HG03442 (cell line): ENCODE results near the gene CDH13.

Source experiments
- ATAC-seq: cut with Tn5 transposase; IDR thresholded peaks from one replicate; pipeline ENCODE4 v1.9.1; 2021; ENCODE audit warnings: mild to moderate bottlenecking, moderate library complexity; ENCODE audit not compliant: unreplicated experiment

The CDH13 gene

DNA sequence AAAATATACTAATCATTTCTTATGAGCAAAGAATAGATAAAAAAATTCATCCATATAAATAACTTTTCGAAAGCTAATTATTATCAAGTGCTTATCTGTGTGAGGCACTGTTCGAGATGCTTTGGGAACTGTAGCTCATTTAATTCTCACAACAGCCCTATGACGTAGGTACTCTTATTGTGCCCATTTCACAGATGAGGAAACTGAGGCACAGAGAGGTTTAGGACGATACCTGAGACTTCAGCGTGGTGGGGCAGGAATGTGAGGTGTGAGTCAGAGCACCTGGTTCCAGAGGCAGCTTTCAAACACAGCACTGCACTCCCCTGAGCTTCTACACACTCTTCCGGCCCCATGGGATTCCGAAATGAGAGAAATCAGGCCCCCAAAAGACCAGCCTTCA lies 995.2 kb downstream of the CDH13 start:
- ATAC-seq, result no peak

DNA sequence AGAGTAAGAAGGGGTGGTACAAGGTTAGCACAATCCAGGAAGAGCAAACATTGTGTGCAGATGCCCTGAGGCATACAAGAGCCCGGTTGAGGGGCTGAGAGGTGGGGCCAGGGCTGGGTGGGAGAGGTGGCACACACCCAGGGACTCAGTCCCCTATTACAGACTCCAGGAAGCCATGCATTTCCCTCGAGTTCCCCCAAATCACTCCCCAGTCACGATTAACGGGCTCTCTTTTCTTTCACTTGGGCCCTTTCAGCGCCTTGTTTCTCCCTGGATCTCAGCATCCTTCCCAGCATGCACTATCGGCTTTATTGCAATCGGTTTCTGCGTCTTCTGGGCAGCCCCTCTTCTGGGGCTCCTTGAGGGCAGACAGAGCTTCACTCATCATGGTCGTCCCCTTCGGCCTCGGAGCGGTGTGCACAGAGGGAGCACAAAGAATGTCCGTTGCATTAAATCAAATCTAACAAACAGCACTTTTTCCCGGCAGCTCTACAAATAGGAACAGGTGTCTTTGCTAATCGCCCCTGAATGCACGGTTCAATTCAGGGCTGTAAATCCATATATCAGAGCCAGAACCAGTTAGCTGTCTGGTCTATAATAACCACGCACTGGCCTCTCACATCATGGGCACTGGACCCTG lies 996.4 kb downstream of the CDH13 start:
- no peak for ATAC-seq

DNA sequence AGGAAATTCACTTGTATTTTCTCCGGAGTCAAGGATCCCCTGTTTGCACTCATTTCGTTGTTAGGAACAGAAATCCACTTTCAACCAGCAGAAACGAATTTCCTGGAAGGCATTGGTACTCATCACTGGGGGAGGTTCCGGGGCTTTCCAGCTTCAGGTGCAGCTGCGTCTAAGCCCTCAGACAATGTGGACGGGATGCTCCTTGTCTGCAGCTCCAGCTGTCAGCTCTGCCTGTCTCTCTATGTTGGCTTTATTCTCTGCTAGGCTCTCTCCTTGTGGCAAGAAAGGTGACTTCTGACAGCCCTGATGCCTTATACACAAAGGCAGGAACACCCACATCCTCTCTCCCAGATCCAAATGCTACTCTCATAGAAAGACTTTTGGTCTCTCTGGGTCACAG lies 997.1 kb downstream of the CDH13 start:
- ATAC-seq, result no peak

DNA sequence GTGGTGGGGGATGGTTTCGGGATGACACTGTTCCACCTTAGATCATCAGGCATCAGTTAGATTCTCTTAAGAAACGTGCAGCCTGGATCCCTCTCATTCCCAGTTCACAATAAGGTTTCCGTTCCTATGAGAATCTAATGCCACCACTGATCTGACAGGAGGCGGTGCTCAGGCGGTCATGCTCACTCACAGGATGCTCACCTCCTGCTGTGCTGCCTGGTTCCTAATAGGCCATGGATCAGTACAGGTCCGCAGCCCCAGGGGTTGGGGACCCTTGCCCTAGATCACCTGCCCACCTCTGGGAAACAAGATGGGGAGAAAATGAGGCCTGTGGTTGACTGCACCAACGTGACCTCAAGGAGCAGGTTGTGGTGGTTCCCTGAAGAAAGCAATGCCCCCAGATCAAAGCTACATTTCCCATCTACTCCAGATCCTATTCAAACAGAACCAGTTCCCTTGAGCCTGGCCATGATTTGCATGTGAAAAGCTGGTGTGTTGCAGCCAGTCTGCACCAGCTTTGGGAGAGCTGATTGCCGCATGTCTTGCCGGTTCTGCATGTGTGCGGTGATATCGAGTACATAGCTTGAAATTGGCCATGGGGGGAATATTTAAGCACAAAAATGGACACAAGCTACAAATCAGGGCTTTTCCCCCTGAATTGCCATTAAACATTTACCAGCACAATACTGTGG lies 997.8 kb downstream of the CDH13 start:
- ATAC-seq, result no peak

GRCh38 chr16:83626204-83626603 lies 999.4 kb downstream of the CDH13 start:
- ATAC-seq, result no peak

DNA sequence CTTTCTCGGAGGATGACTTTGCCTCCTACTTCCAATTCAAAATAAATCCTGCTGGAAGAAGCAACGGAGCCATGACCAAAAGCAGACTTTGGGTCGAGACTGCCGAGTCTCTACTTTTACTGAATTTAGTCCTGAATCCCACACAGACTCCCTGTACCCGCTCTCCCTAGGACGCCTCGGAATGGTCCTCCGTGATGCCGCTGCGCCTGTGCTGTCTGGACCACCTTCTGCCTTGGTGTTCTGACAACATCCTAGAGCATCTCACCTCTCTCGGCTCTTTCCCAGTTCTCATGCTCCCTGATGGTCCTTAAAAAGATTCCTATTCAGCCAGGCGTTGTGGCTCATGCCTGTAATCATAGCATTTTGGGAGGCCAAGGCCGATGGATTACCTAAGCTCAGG lies 999.9 kb downstream of the CDH13 start:
- no peak for ATAC-seq

DNA sequence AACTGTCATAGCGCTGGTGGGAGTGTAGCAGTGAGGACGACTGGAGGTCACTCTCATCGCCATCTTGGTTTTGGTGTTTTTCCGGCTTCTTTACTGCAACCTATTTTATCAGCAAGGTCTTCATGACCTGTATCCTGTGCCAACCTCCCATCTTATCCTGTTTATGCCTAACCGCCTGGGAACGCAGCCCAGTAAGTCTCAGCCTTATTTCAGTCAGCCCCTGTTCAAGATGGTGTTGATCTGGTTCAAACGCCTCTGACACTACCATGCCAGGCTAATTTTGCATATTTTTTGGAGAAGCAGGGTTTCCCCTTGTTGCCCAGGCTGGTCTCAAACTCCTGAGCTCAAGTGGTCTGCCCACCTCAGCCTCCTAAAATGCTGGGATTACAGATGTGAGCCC lies 1001.2 kb downstream of the CDH13 start:
- ATAC-seq, result no peak

GRCh38 chr16:83629426-83629825 lies 1002.7 kb downstream of the CDH13 start:
- ATAC-seq, result no peak

- ATAC-seq, result no peak
These were observed 1003.1 kb downstream of the CDH13 start for GRCh38 chr16:83629836-83630235.

DNA sequence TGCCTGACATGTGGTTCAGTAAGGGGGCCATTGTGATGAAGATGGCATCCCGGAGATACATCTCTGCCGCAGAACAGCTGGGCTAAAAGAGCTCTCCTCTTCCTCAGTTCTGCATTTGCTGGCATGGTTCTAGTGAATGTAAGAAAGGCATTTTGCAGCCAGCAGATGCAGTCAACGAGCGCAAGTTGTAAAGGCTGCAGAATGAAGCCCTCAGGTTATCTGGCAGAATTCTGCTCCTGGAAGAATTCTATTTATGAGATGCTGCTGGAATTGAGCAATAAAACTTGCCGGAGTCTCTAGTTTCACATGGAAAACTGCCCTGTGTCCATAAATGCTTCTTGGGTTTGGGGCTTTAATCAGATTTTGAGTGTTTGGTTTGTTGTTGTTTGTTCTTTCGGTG lies 1004.2 kb downstream of the CDH13 start:
- ATAC-seq, result no peak

- no peak for ATAC-seq
These were observed 1006.5 kb downstream of the CDH13 start for GRCh38 chr16:83633286-83633685.

- no peak for ATAC-seq
These were observed 1021.6 kb downstream of the CDH13 start for GRCh38 chr16:83648347-83648746.

- ATAC-seq, result no peak
These were observed 1025.1 kb downstream of the CDH13 start for GRCh38 chr16:83651871-83652270.

DNA sequence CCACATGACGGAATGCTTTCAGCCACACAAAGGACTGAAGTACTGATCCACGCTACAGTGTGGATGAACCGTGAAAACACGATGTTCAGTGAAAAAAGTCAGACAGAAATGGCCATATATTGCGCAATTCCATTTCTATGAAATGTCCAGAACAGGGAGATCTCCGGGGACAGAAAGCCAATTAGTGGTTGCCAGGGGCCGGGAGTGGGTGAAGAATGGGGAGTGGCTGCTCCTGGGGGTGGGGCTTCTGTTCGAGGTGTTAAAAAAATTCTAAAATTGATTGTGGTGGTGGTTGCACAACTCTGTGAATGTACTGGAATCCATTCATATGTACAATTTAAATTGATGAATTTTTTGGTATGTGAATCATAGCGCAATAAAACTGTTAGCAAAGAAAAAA lies 1026.2 kb downstream of the CDH13 start:
- no peak for ATAC-seq

- ATAC-seq, result no peak
These were observed 1027.0 kb downstream of the CDH13 start for GRCh38 chr16:83653785-83654184.

- no peak for ATAC-seq
These were observed 1033.5 kb downstream of the CDH13 start for GRCh38 chr16:83660282-83660681.

- ATAC-seq, result no peak
These were observed 1034.9 kb downstream of the CDH13 start for GRCh38 chr16:83661656-83662055.

DNA sequence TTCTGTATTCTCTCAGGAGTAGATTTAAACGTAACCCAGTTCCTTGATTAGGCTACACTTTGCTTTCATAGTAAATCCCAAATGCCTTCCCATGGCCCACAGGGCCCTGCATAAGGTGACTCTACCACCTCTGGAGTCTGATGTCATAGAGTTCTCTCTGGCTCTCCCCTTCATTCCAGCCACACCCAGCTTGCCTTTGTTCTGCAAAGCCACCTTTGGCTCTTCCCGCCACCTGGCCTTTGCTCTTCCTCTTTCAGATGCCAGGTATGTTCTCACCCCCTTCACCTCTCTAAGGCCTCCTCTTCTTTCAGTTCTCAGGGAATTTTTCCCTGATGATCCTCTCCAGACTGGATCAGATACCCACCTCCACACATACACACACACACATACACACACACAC lies 1039.7 kb downstream of the CDH13 start:
- no peak for ATAC-seq

- ATAC-seq, result no peak
These were observed 1042.7 kb downstream of the CDH13 start for GRCh38 chr16:83669456-83669855.

- ATAC-seq, result no peak
These were observed 1048.3 kb downstream of the CDH13 start for GRCh38 chr16:83674931-83675535.

DNA sequence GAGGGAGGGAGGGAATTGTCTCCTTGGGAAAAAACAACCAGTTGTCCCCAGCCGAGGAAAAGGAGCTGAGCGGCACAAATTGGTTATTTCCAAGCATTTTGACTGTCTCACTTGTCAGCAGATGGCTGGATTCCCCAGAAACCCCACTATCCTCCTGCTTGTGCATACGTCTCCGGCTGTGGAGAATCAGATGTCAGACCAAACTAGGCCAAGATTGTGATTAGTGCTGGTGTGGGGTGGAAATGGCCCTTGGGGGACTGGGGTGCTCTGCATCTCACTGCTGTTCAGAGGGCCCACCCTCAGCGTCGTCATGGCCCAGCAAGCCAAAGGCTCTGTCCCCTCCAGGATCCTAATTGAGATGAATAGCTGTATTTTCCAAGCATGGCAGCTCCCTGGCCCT lies 1049.3 kb downstream of the CDH13 start:
- ATAC-seq, result no peak

DNA sequence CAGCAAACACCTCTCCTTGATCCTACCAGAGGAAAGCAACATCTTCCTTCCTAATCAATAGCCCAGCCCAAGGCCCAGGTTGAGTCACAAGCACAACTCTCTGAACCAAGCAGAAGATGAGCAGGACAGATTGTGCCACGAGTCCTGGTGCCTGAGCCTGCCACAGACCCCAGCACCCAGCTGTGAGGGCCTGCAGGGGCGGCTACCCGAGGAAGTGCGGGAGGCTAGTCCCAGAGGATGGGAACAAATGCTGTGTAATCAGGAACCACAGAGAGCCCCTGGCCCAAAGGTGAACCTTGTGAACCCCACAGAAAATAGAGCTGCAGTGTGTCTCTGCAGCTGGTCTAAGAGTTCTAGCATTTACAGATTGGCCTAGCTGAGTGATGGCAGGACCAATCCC lies 1054.2 kb downstream of the CDH13 start:
- ATAC-seq, result no peak
